K562 (cell line): ENCODE measurements around the gene ECM2. TPM values are rescaled to one million over a fixed set of nuclear protein-coding genes. Genes with fewer than 3 reads are reported as not detected.

ENCODE experiments used
- ATAC-seq: fragments of 200-7000 bp; cut with Tn5 transposase; 3 replicates; pipeline ENCODE4 v1.9.1; 2020; ENCODE audit warnings: moderate library complexity
- BruUV-seq: library from RNA; stranded (reverse); fragments of 400-500 nt; replicated peaks from 2 replicates; lab custom pipeline; 2021; lab: Mats Ljungman, UMichigan
- CTCF ChIA-PET: fragments of 300-600 bp; formaldehyde crosslinking; extraction: SDS; loops from one replicate; lab custom pipeline; 2021; ENCODE audit warnings: low intra/inter-chr PET ratio; lab: Yijun Ruan, JAX
- POLR2A ChIA-PET: fragments of 300-600, 350-650 bp; sonication (Branson Sonifier 250); formaldehyde crosslinking; extraction: SDS; loops from one replicate; lab custom pipeline; 2021; ENCODE audit warnings: antibody characterized with exemption, inconsistent platforms; lab: Yijun Ruan, JAX
- DNase-seq, 4 experiments: peaks; one replicate each; pipeline versions ENCODE4 v3.0.0 to v3.0.0-alpha.2; 2011 to 2018; ENCODE audit warnings: low spot score in 3 of 4, mixed read lengths in 3 of 4; ENCODE audit errors: extremely low read depth in 1 of 4
- FAIRE-seq: peaks from 2 replicates; lab custom pipeline; 2011; peaks lifted over from hg19 to GRCh38; lab: Jason Lieb, UNC
- H2AFZ ChIP-seq: 2 replicates; pipeline ENCODE4 v1.6.0; 2011; ENCODE audit warnings: low read depth, low read length, control low read depth, inconsistent platforms
- H3K27ac ChIP-seq: fragments of 200-600 bp; 3 replicates; pipeline ENCODE4 v1.8.0; 2011; ENCODE audit warnings: low read depth, mild to moderate bottlenecking, control low read depth, inconsistent platforms, low read length, moderate library complexity, mixed read lengths; ENCODE audit errors: extremely low read depth
- H3K27me3 ChIP-seq, 2 experiments: fragments of 300-600 bp in 1 of 2; 2 replicates in 1 of 2; 3 replicates in 1 of 2; pipeline versions ENCODE4 v1.6.0 to v1.8.0; 2011; ENCODE audit warnings: inconsistent platforms in 2 of 2, low read length in 2 of 2, mild to moderate bottlenecking in 1 of 2, mixed read lengths in 1 of 2, moderate library complexity in 1 of 2; ENCODE audit not compliant: control insufficient read depth in 2 of 2, insufficient read depth in 2 of 2
- H3K36me3 ChIP-seq: fragments of 300-600 bp; 3 replicates; pipeline ENCODE4 v1.8.0; 2011; ENCODE audit warnings: mild to moderate bottlenecking, low read length, inconsistent platforms; ENCODE audit not compliant: control insufficient read depth, insufficient read depth
- H3K4me1 ChIP-seq, 2 experiments: fragments of 200-600 bp in 1 of 2; replicated peaks in 1 of 2; 2 replicates in 1 of 2; 3 replicates in 1 of 2; pipeline versions ENCODE4 v1.5.1 to v1.8.0; 2011; ENCODE audit warnings: inconsistent platforms in 2 of 2, low read length in 2 of 2, mild to moderate bottlenecking in 1 of 2, mixed read lengths in 1 of 2, moderate library complexity in 1 of 2; ENCODE audit not compliant: control insufficient read depth in 2 of 2, insufficient read depth in 2 of 2
- H3K4me2 ChIP-seq: 2 replicates; pipeline ENCODE4 v1.6.1; 2011; ENCODE audit warnings: low read length, control low read depth, inconsistent platforms, mixed read lengths; ENCODE audit not compliant: insufficient read depth
- H3K4me3 ChIP-seq: fragments of 200-600 bp; sonication (generic), shearing (Covaris generic); 2 replicates; pipeline ENCODE4 v1.5.1; 2016; ENCODE audit warnings: control low read depth, inconsistent platforms
- H3K79me2 ChIP-seq: fragments of 200-600 bp; 3 replicates; pipeline ENCODE4 v1.8.0; 2011; ENCODE audit warnings: low read length, inconsistent platforms; ENCODE audit not compliant: control insufficient read depth, insufficient read depth
- H3K9ac ChIP-seq, 2 experiments: 2 replicates each; pipeline versions ENCODE4 v1.6.0 to v1.6.1; 2011; ENCODE audit warnings: low read depth in 2 of 2, low read length in 2 of 2, control low read depth in 1 of 2, inconsistent platforms in 1 of 2, mild to moderate bottlenecking in 1 of 2, mixed read lengths in 1 of 2; ENCODE audit not compliant: insufficient read depth in 1 of 2
- H3K9me1 ChIP-seq: one replicate; pipeline ENCODE4 v1.6.0; 2011; ENCODE audit warnings: inconsistent platforms, mild to moderate bottlenecking, low read length, moderate library complexity; ENCODE audit not compliant: control insufficient read depth, insufficient read depth
- H3K9me3 ChIP-seq: replicated peaks from 2 replicates; pipeline ENCODE4 v1.5.1; 2011; ENCODE audit warnings: low read depth, low read length, inconsistent platforms; ENCODE audit not compliant: control insufficient read depth, insufficient read depth
- H4K20me1 ChIP-seq: replicated peaks from 2 replicates; pipeline ENCODE4 v1.6.1; 2011; ENCODE audit warnings: low read length, inconsistent platforms, mixed read lengths; ENCODE audit not compliant: control insufficient read depth, insufficient read depth
- RBM39 ChIP-seq: fragments of 200-400 bp; formaldehyde crosslinking; optimal IDR thresholded peaks from 2 replicates; pipeline ENCODE3; 2018; ENCODE audit warnings: low read depth, low read length
- TBL1XR1 ChIP-seq, 2 experiments: IDR thresholded peaks; 2 replicates each; pipeline ENCODE4 v1.6.1; 2012; ENCODE audit warnings: improper control_type of control experiment in 2 of 2, low read length in 2 of 2, mild to moderate bottlenecking in 1 of 2
- U2AF1 ChIP-seq: fragments of 200-400 bp; formaldehyde crosslinking; optimal IDR thresholded peaks from 2 replicates; pipeline ENCODE3; 2017; ENCODE audit warnings: mild to moderate bottlenecking, low read depth, low read length, moderate library complexity
- ZNF324 ChIP-seq: fragments of 250-450 bp; sonication (Bioruptor Pico); IDR thresholded peaks from 2 replicates; pipeline ENCODE4 v1.4.0; 2020; ENCODE audit warnings: mild to moderate bottlenecking
- ZNF57 ChIP-seq: fragments of 450-650 bp; formaldehyde crosslinking; IDR thresholded peaks from 2 replicates; pipeline ENCODE4 v1.4.0; 2020; ENCODE audit warnings: mild to moderate bottlenecking, moderate library complexity
- WGBS: fragments of 100-300 bp; shearing (Covaris generic); methylation state at CpG from one replicate; pipeline ENCODE4 v1.1.6; 2016; ENCODE audit warnings: low coverage, mixed read lengths; ENCODE audit not compliant: insufficient coverage; ENCODE audit errors: missing lambda C conversion rate; 5-methylcytosine and 5-hydroxymethylcytosine counted together
- in situ Hi-C: fragments of 300-500 bp; cut with MboI; formaldehyde crosslinking; loops from 4 replicates; pipeline ENCODE4 v1.15.0; 2018; ENCODE audit warnings: inconsistent platforms, mixed read lengths
- intact Hi-C: fragments of 100-400 bp; cut with micrococcal nuclease; formaldehyde crosslinking; loops from 2 replicates; pipeline ENCODE4 v1.14.2; 2022
- polyA plus RNA-seq, 8 experiments: library from polyadenylated mRNA; depleted of rRNA in 4 of 8; stranded (reverse) in 5 of 8; unstranded in 3 of 8; fragments of >200 nt; fragmentation: Nextera tagmentation in 2 of 8; fragmentation: Illumina TruSeq in 1 of 8; extraction: Ambion mirVana in 2 of 8; extraction: Trizol in 1 of 8; gene quantifications; 2 replicates each; pipeline versions ENCODE4 v1.2.1 to v1.2.3, GENCODE V29; 2011 to 2014; ENCODE audit warnings: inconsistent platforms in 1 of 8, missing spikeins in 1 of 8
- total RNA-seq, 7 experiments: library from RNA; depleted of rRNA in 6 of 7; stranded (reverse); fragments of >200 nt in 6 of 7; fragmentation: Illumina TruSeq in 2 of 7; extraction: Trizol in 2 of 7; gene quantifications; 2 replicates each; pipeline versions ENCODE4 v1.2.1 to v1.2.3, GENCODE V29; 2011 to 2021; ENCODE audit warnings: low replicate concordance in 1 of 7
- TF ChIP-seq, protein P1 (sequence below): fragments of 450-650 bp; IDR thresholded peaks from 2 replicates; pipeline ENCODE4 v1.7.0; 2016; ENCODE audit warnings: borderline replicate concordance

ECM2 gene
- total and polyA plus RNA-seq, 9 of the 15 experiments (the other 6 are each of a cell fraction or from before 2014, with no cell fraction given), result 0.03 to 0.07 TPM; not detected in 7

DNA sequence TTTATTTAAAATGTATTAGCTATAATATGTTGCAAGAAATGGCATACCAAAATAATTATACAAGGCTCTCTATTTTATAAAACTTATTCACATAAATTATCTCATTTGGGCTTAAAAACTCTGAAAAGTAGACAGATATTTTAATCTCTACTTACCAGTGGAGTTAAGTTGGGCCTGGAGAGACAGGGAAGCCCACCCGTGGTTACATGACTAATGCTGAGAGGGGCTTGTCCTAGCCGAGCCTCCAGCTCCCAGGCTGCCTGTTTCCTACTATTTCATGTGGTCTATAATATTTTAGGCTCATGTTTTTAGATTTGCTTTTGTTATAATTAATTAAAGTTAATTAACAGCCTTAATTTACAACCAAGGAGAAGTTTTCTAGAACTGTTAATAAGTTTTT is 32.6 kb downstream of the ECM2 start:
- in situ Hi-C loops (no loop called here), intact Hi-C loops (no loop called here)
- Histone ChIP-seq H3K27me3 (no peaks in the 10 kb centered on the region), H4K20me1 (no peaks in the 10 kb centered on the region), H3K4me2 (no peak overlapping the region), H3K4me3 (no peak overlapping the region), H3K9me3 (no peaks in the 10 kb centered on the region), H3K79me2 (no peaks in the 10 kb centered on the region), H2AFZ (no peak overlapping the region), H3K27ac (no peak overlapping the region), H3K36me3 (no peaks in the 10 kb centered on the region), H3K9ac (no peak overlapping the region), H3K4me1 (peaks cover 7 to 19% of the 10 kb centered on the region in 2 experiments), H3K9me1 (no peaks in the 10 kb centered on the region)
- ChIA-PET CTCF (no interaction called here), POLR2A (interaction anchor here (1.2 kb wide), 1 partner anchor 10 kb away, joined by 3 read pairs; no protein-coding TSS in a partner anchor)
- no peak for DNase-seq
- no peak for FAIRE-seq
- TF ChIP-seq, protein P1, sequence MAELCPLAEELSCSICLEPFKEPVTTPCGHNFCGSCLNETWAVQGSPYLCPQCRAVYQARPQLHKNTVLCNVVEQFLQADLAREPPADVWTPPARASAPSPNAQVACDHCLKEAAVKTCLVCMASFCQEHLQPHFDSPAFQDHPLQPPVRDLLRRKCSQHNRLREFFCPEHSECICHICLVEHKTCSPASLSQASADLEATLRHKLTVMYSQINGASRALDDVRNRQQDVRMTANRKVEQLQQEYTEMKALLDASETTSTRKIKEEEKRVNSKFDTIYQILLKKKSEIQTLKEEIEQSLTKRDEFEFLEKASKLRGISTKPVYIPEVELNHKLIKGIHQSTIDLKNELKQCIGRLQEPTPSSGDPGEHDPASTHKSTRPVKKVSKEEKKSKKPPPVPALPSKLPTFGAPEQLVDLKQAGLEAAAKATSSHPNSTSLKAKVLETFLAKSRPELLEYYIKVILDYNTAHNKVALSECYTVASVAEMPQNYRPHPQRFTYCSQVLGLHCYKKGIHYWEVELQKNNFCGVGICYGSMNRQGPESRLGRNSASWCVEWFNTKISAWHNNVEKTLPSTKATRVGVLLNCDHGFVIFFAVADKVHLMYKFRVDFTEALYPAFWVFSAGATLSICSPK, result no peak
- TF ChIP-seq RBM39 (no peak), U2AF1 (no peak), TBL1XR1 (IDR thresholded peaks at IDR 0.05; ENCODE audit: low read length in 2 of 2) (no peak), ZNF324 (CRISPR knock-in tag) (no peak), ZNF57 (no peak)
- ATAC-seq, result no peak
- BruUV-seq, result no TSS peak
- 28% methylated on average over 2 of the region's 2 CpGs for WGBS
